Measurements from ENCODE around the gene GNG8. TPM values are rescaled to one million over a fixed set of nuclear protein-coding genes. Genes with fewer than 3 reads are reported as not detected.

The GNG8 gene
- total RNA-seq, 2 experiments from 2014 or later = not detected

GRCh38 chr19:46586294-46586693, 49.7 kb downstream of the GNG8 start:
- TF ChIP-seq, protein P1, sequence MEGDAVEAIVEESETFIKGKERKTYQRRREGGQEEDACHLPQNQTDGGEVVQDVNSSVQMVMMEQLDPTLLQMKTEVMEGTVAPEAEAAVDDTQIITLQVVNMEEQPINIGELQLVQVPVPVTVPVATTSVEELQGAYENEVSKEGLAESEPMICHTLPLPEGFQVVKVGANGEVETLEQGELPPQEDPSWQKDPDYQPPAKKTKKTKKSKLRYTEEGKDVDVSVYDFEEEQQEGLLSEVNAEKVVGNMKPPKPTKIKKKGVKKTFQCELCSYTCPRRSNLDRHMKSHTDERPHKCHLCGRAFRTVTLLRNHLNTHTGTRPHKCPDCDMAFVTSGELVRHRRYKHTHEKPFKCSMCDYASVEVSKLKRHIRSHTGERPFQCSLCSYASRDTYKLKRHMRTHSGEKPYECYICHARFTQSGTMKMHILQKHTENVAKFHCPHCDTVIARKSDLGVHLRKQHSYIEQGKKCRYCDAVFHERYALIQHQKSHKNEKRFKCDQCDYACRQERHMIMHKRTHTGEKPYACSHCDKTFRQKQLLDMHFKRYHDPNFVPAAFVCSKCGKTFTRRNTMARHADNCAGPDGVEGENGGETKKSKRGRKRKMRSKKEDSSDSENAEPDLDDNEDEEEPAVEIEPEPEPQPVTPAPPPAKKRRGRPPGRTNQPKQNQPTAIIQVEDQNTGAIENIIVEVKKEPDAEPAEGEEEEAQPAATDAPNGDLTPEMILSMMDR (conservative IDR thresholded peaks at IDR 0.05; ENCODE audit: low read length) = no peak
- TF ChIP-seq EZH2phosphoT487 (IDR thresholded peaks at IDR 0.05; ENCODE audit: borderline replicate concordance, low read depth, low read length) = no peak
- no peak overlapping the region for H3K4me3 ChIP-seq (ENCODE audit: low read depth, low read length, poor library complexity, severe bottlenecking)
- H3K9me3 ChIP-seq (ENCODE audit: low read length) = no peaks in the 10 kb centered on the region
- no peaks in the 10 kb centered on the region for H3K9me2 ChIP-seq (ENCODE audit: insufficient read depth, low read length)
- no TSS peak for BruUV-seq (replicated peaks)
- no peaks in the 10 kb centered on the region for H3K4me1 ChIP-seq (ENCODE audit: insufficient read depth, low read length, poor library complexity, severe bottlenecking)
- intact Hi-C loops (cut with micrococcal nuclease; ENCODE audit: unreplicated experiment) = no loop called here
- no peaks in the 10 kb centered on the region for H4K20me1 ChIP-seq (ENCODE audit: insufficient read depth, low read length)
- H3K36me3 ChIP-seq (ENCODE audit: insufficient read depth, low read length) = no peaks in the 10 kb centered on the region
- H2AFZ ChIP-seq (ENCODE audit: low read length) = no peak overlapping the region
- DNase-seq (ENCODE audit: low spot score) = no peak
- H3K27ac ChIP-seq (ENCODE audit: low read depth, low read length, poor library complexity, severe bottlenecking) = no peak overlapping the region
- CTCF ChIA-PET (ENCODE audit: unreplicated experiment) = no interaction called here
- no peak overlapping the region for H3K4me2 ChIP-seq (ENCODE audit: low read length)
- H3K79me2 ChIP-seq (ENCODE audit: insufficient read depth, low read depth, low read length) = no peaks in the 10 kb centered on the region
- POLR2A ChIA-PET = no interaction called here

DNA sequence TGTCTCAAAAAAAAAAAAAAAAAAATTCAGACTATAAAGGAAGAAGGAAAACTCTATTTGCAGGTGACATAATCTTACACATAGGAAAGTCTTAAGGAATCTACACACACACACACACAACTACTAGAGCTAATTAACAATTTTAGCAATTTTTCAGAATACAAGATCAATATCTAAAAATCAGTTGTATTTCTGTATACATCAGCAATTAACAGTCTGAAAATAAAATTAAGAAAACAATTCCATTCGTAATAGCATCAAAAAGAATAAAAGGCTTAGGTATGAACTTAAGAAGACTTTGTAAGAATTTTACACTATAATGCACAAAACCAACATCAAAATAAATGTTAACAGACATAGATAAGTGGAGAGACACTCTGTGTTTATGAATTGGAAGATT, 50.5 kb downstream of the GNG8 start:
- no peak for TF ChIP-seq EZH2phosphoT487 (IDR thresholded peaks at IDR 0.05; ENCODE audit: borderline replicate concordance, low read depth, low read length)
- TF ChIP-seq, protein P1 (conservative IDR thresholded peaks at IDR 0.05; ENCODE audit: low read length) = no peak
- CTCF ChIA-PET (ENCODE audit: unreplicated experiment) = no interaction called here
- no peak overlapping the region for H3K4me3 ChIP-seq (ENCODE audit: low read depth, low read length, poor library complexity, severe bottlenecking)
- H3K4me1 ChIP-seq (ENCODE audit: insufficient read depth, low read length, poor library complexity, severe bottlenecking) = no peaks in the 10 kb centered on the region
- no peaks in the 10 kb centered on the region for H3K9me3 ChIP-seq (ENCODE audit: low read length)
- no peak overlapping the region for H3K27ac ChIP-seq (ENCODE audit: low read depth, low read length, poor library complexity, severe bottlenecking)
- H3K36me3 ChIP-seq (ENCODE audit: insufficient read depth, low read length) = no peaks in the 10 kb centered on the region
- H3K79me2 ChIP-seq (ENCODE audit: insufficient read depth, low read depth, low read length) = no peaks in the 10 kb centered on the region
- no TSS peak for BruUV-seq (replicated peaks)
- intact Hi-C loops (cut with micrococcal nuclease; ENCODE audit: unreplicated experiment) = no loop called here
- DNase-seq (ENCODE audit: low spot score) = no peak
- H4K20me1 ChIP-seq (ENCODE audit: insufficient read depth, low read length) = no peaks in the 10 kb centered on the region
- POLR2A ChIA-PET = no interaction called here
- no peak overlapping the region for H3K4me2 ChIP-seq (ENCODE audit: low read length)
- no peak overlapping the region for H2AFZ ChIP-seq (ENCODE audit: low read length)
- no peaks in the 10 kb centered on the region for H3K9me2 ChIP-seq (ENCODE audit: insufficient read depth, low read length)

Other genes starting within 250 kb of the GNG8 start
- 0.09 TPM in 1 of 2 replicates, not detected in the other for gene CCDC8, start 222.6 kb downstream of the GNG8 start, total RNA-seq (2014; rRNA removed; shearing (Covaris generic))
- 0.10 TPM in 1 of 2 replicates, not detected in the other for gene CCDC8, start 222.6 kb downstream of the GNG8 start, total RNA-seq (2022)
- gene PNMA8C, start 207.3 kb downstream of the GNG8 start, total RNA-seq (2014; rRNA removed; shearing (Covaris generic)) = 1.0 and 1.5 TPM in 2 replicates
- 4.3 and 4.9 TPM in 2 replicates for gene PNMA8C, start 207.3 kb downstream of the GNG8 start, total RNA-seq (2022)
- gene PNMA8A, start 164.6 kb downstream of the GNG8 start, total RNA-seq (2014; rRNA removed; shearing (Covaris generic)) = not detected in 2 replicates
- not detected in 2 replicates for gene PNMA8A, start 164.6 kb downstream of the GNG8 start, total RNA-seq (2022)
- gene PNMA8B, start 140.3 kb downstream of the GNG8 start, total RNA-seq (2014; rRNA removed; shearing (Covaris generic)) = 1.9 and 2.0 TPM in 2 replicates
- gene PNMA8B, start 140.3 kb downstream of the GNG8 start, total RNA-seq (2022) = 0.33 and 0.40 TPM in 2 replicates
- 175 and 205 TPM in 2 replicates for gene CALM3, start 34.9 kb downstream of the GNG8 start, total RNA-seq (2014; rRNA removed; shearing (Covaris generic))
- gene CALM3, start 34.9 kb downstream of the GNG8 start, total RNA-seq (2022) = 198 and 246 TPM in 2 replicates
- gene PTGIR, start 11.1 kb downstream of the GNG8 start, total RNA-seq (2014; rRNA removed; shearing (Covaris generic)) = 0.25 and 0.26 TPM in 2 replicates
- gene PTGIR, start 11.1 kb downstream of the GNG8 start, total RNA-seq (2022) = not detected in 2 replicates
- gene DACT3, start 25.0 kb upstream of the GNG8 start, total RNA-seq (2014; rRNA removed; shearing (Covaris generic)) = 0.10 and 0.44 TPM in 2 replicates
- not detected in 2 replicates for gene DACT3, start 25.0 kb upstream of the GNG8 start, total RNA-seq (2022)
- 30.5 and 34.3 TPM in 2 replicates for gene PRKD2, start 80.9 kb upstream of the GNG8 start, total RNA-seq (2014; rRNA removed; shearing (Covaris generic))
- 89.2 and 101 TPM in 2 replicates for gene PRKD2, start 80.9 kb upstream of the GNG8 start, total RNA-seq (2022)
- 15.5 and 24.6 TPM in 2 replicates for gene FKRP, start 109.9 kb upstream of the GNG8 start, total RNA-seq (2014; rRNA removed; shearing (Covaris generic))
- gene FKRP, start 109.9 kb upstream of the GNG8 start, total RNA-seq (2022) = 18.9 and 26.6 TPM in 2 replicates
- gene STRN4, start 110.2 kb upstream of the GNG8 start, total RNA-seq (2014; rRNA removed; shearing (Covaris generic)) = 77.8 and 115 TPM in 2 replicates
- gene STRN4, start 110.2 kb upstream of the GNG8 start, total RNA-seq (2022) = 68.0 and 77.3 TPM in 2 replicates
- 111 and 145 TPM in 2 replicates for gene SLC1A5, start 152.4 kb upstream of the GNG8 start, total RNA-seq (2014; rRNA removed; shearing (Covaris generic))
- 161 and 167 TPM in 2 replicates for gene SLC1A5, start 152.4 kb upstream of the GNG8 start, total RNA-seq (2022)
- gene AP2S1, start 214.6 kb upstream of the GNG8 start, total RNA-seq (2014; rRNA removed; shearing (Covaris generic)) = 105 and 110 TPM in 2 replicates
- gene AP2S1, start 214.6 kb upstream of the GNG8 start, total RNA-seq (2022) = 79.3 and 88.2 TPM in 2 replicates
- gene ARHGAP35, start 224.8 kb upstream of the GNG8 start, total RNA-seq (2014; rRNA removed; shearing (Covaris generic)) = 22.5 and 26.5 TPM in 2 replicates
- 42.2 and 44.4 TPM in 2 replicates for gene ARHGAP35, start 224.8 kb upstream of the GNG8 start, total RNA-seq (2022)

All from OCI-LY7 (cell line).